DMS153 treated with DMSO at 0.1 percent for 48 hours (cell line): ENCODE results near the gene THBS2.
"Not testable (repeated sequence)": the region's sequence is repeated elsewhere in the genome, so short reads cannot be mapped to it uniquely, and the experiment has no call there.

ENCODE experiments used
- DNase-seq: peaks from one replicate; lab custom pipeline; 2025; ENCODE audit not compliant: unreplicated experiment; lab: John Stamatoyannopoulos, UW

THBS2 gene

DNA sequence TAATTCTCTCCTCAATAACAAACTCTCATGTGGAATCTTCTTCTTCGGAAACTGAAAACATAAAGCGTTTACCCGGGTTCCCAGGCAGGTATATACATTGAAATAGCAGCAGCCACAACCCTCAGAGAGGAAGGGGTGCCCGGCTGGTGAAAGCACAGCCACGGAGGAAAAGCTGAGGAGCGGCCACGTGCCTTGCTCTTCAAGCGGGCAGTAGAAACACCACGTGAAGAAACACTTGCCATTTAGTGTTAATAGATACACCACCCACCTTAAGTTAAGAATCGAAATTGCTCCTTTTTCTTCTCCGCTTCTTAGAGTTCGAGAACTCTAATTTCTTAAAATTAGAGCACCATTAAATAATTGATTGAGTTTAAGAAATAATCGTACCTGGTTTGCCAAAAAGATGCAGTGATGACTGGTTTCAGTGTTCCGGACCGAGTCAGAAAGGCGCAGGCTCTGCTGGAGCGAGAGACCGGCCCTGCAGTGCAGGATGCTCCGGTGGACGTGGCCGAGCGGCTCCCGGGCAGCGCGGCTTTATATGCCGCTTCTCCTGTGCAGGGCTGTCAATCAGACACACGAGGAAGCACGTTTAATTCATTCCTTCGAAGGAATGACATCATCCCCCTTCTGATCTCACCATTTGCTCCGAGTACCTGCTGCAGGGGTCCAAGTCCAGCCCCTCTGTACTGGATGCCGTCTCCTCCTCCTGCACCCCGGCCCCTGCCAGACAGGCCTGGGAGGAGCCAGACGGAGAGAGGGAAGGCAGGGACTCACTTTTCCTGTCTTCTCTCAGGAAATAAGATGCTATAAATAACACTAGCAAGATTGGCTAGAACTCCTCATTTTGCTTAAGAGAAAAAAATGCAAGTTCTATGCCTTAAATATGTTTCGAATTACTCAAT is at the start of gene THBS2:
Gene THBS2 (minus strand): TSS at position 510 of the 902 bp plus-strand sequence. CDS start 3,062 bp downstream, outside the sequence.
- no peak for DNase-seq

DNA sequence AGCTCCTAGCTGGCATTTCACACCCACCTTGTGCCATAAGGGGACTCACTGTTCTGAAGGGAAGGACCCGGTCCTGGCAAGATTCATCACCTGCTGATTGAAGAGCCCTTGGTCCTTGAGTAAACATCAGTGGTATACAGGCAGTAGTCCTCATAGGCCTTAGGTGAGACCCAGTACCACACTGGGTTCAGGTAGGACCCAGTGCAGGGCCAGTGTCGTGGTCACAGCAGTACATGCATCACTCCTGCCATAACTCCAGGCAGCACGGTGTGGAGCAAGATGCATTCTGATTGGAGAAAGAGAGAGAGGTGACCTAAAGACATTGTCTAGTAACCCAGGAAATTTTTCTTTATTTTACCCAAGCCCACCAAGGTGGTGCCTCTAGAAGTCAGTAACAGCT is 49.1 kb upstream of the THBS2 start:
- DNase-seq = no peak

DNA sequence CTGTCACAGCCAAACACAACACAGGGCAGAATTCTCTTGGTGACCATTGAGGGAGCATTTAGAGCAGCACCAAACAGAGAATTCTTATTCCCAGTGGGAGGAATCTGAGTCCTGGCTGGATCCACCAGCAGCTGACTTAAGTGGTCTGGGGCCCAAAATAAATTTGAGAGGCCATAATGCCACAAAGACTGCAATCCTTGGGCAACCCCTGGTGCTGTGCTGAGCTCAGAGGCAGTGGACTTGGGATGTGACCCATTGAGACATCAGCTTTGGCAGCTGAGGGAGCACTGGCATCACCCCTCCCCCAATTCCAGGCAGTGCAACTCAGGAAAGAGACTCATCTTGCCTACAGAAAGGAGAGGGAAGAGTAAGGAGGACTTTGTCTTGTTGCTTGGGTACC is 48.6 kb upstream of the THBS2 start:
- no peak for DNase-seq

DNA sequence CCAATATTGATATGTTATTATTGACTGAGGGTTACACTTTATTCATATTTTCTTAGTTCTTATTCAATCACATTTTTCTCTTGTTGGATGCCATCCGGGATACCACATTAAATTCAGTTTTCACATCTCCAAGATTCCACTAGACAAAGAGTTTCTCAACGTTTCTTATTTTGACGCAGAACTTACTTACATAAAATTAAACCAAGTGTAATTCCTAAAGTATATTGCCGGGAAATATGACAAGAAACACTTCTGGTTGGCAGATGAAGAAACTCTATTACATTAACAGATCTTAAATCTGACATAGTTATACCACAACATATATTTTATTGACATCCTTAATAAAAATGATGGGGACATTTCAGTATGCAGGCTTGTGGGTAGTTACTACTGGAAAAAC is 47.3 kb upstream of the THBS2 start:
- DNase-seq = no peak

DNA sequence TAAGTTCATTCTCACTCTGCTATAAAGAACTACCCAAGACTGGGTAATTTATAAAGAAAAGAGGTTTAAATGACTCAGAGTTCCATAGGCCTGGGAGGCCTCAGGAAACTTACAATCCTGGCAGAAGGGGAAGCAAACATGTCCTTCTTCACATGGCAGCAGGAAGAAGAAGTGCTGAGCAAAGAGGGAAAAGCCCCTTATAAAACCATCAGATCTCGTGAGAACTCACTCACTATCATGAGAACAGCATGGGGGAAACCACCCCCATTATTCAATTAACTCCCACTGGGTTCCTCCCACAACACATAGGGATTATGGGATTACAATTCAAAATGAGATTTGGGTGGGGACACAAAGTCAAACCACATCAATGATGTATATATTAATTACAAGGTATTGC is 45.0 kb upstream of the THBS2 start:
- DNase-seq = not testable (repeated sequence)

DNA sequence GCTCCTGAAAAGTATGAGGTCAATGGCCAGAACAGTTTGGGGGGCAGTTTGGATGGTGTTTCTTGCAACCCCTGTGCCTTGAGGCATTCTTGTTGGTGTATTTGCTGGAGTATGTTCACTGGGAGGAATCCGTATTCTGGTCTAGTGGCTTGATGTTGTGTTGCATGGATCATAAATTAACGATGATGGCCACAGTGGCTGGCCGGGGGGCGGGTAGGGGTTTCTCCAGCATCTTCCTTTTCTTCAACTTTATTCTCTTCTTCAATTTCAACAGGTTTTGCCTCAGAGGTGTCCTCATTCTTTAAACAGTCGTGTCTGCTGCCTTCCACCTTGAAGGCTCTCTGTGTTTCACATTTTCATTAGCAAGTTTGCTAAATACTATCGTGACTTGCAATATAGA is 43.0 kb upstream of the THBS2 start:
- DNase-seq = no peak

DNA sequence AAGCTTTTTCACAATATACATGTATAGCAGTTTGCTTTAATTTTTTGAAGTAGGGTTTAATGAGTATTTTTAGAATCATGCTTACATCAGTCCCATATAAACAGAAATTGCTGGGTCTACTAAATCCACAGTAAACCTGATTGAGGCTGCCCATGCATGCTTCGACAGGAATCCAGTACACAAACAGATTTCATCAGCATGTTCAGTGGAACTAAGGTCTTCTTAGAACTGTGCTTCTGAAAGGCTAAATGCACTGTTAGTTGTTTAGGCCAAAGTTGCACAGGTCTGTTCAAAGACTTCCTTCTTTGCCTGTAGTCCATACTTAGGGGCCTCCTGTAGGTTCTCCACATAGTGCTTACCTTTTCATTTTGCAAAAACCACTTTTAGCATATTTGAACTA is 42.5 kb upstream of the THBS2 start:
- DNase-seq = no peak

DNA sequence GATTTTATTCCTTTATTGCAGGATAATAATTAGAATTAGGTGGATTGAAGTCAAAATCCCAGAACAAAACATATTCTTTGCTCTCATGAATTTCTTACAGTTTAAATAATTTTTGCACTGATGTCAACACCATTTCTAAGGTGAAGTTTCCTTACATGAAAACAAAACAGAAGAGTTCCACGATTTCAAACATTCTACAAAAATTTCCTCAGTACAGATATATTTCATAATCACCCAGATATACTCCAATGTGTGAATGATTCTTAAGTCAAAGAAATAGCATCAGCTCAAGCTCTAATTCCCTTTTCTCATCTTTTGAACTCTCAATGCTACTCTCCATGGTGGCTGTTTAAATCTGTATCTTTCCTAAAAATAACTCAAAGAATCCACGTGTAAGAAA is 39.5 kb upstream of the THBS2 start:
- no peak for DNase-seq

DNA sequence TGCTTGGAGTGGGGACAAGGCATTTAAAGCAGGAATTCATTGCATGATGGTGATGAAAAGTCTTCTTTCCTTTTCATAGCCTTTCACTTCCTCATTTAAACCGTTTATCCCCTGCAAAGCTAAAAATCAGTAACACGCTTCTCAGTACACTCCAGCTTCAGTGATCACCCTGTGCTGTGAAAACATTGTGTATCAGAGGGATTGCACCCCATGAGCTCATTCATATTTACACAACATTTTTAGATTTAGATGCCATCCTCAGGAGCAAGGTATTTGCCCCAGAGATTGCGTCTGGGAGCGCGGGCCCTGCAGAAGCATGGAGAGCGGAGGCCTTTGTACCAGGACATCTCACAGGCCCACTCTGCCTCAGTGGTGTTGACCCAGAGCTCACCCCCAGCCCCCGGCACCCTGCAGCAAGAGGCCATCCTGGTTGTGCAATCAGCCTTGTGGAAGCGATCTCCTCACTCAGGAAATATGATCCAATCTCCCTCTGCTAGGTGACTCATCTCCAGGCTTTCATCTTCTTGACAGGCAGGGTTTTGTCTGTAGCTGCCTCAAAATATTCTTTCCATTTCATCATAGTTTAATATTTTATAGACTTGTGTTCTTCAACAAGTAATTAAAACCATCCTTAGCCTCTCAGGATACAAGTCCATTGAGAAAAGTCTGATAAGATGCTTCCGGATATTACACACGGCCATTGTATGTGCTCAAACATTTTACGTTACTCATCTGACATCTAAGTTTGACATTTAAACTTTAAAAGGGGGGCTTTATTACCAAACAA is 38.9 kb upstream of the THBS2 start:
- DNase-seq = no peak

DNA sequence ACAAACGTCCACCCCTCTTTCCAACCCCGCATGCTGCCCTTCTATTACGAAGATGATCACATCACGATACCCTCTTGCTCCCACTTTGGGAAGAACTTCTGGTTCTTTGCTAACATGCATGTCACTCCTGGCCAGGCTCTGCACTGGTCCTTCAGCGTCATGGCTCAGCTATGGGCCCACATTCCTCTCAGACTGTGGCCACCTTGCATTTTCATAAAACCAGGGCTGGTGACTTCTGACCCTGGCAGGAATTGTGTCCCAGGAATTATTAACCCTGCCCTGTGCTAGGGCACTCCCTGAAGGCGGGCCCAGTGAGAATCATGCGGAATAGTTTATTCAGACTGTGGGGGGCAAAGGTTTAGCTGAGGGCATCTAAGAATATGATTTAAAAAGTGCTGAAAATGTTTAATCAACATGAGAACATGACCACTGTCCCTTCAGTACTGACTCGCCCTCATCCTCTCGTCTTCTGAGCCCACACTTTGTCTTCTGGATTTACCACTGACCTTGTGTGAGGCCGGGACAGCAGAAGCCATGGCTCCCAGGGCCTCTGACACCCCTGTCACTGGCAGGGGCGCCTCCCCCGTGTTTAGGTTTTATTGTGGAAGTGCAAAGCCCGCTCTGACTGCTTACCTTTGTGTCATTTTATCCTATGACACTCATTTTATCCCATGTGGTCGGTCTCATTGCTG is 38.1 kb upstream of the THBS2 start:
- DNase-seq = no peak

DNA sequence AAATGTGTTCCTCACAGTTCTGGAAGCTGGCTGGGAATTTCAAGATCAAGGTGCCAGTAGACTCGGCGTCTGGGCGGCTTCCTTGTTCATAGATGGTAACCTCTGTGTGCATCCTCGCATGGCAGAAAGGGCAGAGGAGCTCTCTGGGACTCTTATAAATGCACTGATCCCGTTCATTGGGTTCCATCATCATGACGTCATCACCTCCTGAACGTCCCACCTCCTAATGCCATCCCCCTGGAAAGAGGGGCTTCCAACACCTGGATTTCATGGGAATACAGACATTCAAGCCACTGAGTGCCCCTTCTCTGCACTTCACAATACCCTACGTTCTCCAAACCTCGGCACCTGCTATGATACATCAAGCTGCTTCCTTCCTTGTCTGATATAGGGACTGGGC is 37.5 kb upstream of the THBS2 start:
- DNase-seq = no peak

DNA sequence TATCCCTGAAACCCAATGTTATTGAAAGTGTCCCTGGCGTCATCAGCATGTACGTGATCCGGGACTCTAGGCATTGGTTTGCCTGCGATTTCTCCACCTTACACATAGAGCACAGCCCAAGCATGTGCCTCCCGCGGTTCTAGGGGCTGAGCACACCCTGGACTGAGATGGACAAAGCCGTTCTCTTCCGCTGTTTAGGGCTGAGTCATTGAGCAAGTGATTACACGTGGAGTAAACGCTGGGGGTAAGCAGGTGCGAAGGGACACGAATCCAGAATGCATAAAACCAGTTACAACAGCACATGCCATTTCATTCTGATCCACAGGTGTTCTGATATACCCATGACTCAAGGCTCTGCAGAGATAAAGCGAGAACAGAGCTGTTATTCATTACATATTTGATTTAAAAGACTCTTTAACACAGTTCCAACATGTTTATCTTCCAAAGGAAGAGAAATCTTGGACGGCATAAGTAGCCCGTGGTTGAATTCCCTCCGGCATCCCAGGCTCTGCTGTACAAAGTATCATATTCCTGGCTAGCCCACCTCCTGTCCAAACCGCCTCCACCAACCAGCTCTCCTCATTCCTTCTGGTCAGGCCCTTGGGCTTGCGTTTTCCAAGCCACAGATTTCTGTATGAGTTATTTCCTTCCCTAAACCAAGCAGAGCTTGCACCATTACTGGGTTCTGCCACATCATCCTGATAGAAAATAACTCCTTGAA is 36.1 kb upstream of the THBS2 start:
- DNase-seq = no peak

DNA sequence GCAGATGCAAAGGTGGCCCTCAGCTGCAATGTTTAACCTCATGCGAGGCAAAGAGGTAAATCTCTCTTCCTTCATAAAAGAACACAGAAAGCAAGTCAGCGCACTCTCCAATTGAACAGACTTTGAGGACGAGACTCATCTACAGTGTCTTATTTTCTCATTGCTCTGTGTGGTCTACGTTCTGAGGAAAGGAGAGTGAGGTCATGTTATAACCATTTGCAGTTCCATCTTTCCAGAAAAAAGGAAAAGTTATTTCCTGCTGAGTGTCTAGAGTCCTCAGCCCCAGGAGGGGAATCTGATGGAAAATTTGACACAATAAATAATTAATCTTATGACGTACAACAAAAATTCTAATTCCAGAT is 35.6 kb upstream of the THBS2 start:
- DNase-seq = no peak

DNA sequence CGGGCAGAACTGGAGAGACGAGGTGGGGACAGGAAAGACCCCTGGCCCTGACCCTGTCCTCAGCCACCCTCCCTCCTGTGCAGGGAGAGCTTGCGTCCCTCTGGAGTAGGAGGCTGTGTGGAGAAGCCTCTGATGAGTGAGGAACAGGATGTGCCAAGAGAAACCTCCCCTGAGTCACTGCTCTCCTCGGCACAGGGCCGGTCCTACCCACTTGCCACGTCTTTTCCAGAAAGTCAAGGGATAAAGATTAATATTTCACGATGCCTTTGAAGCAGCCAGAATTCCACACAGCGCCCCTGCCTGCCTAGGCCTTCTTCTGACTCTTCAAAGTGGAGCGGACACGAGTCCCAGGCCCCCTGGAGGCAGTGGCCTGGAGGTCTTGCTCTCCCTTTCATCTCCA is 34.9 kb upstream of the THBS2 start:
- no peak for DNase-seq

DNA sequence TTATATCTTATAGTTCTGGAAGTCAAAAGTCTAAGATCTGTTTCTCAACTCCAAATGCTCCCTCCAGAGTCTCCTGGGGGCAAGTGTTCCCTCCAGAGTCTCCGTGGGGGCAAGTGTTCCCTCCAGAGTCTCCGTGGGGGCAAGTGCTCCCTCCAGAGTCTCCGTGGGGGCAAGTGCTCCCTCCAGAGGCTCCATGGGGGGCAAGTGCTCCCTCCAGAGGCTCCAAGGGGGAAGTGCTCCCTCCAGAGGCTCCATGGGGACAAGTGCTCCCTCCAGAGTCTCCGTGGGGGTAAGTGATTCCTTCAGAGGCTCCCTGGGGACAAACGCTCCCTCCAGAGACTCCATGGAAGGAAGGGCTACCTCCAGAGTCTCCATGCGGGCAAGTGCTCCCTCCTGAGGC is 34.0 kb upstream of the THBS2 start:
- DNase-seq = no peak

DNA sequence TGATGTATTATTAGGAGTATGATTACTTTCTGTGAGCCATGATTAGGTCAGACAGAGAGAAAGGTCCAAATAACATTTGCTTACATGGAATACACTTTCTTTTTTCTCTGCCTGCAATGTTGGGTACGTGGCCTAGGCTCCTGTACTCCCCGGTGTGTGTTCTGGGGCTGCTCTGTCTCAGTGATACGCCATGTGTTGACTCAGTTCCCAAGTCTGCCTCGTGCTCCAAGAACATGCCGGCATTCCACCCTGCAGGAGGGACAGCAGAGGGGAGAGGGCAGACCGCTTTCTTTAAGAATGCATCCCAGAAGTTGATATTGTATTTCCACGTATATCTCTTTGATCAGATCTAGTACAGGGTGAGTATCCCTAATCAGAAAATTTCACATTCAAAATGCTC is 33.3 kb upstream of the THBS2 start:
- no peak for DNase-seq

DNA sequence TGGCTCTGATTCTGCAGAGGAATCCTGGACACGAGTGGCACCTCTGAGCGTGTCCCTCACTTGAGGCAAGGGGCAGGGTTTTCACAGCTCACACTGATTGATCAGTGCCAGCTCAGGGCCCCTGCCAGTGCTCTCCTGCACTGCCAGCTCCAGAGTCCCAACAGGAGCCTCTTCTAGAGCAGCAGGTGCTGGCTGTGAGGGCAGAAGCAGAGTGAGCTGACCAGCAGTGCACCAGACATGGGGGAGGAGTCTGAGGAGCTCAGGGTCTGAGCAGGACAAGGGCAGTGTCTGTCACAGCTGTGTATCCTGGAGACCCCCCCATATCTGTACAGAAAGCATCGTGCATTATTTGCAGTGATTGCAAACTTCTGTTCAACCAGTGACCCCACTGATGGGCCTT is 31.5 kb upstream of the THBS2 start:
- DNase-seq = no peak

DNA sequence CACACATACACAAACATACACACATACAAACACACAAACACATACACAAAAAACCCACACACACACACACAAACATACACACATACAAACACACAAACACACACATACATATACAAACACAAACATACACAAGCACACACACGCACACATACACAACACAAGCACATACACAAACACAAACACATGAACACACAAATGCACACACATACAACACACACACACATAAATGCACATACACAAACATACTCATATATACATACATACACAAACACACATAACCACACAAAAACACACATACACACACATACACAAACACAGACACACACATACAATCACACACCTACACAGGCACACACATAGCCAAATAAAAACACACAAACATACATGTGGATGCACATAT is 30.3 kb upstream of the THBS2 start:
- DNase-seq = no peak

DNA sequence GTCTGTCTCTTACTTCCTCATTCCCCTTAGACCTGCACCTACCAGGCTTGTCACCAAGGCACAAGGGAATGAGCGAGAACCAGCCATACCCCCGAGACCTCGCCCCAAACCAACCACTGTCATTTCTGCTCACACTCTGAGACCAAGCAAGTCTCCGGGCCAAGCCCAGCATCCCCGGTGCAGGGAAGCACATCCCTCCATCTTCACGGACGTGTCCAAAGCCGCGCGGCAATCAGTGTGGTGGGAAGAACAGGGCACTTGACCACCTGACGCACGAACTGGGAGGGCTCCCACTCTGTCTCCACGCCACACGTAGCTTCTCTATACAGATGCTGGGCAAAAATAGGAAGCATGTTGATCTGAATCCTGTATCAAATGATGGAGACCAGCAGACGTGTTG is 28.4 kb upstream of the THBS2 start:
- DNase-seq = no peak

DNA sequence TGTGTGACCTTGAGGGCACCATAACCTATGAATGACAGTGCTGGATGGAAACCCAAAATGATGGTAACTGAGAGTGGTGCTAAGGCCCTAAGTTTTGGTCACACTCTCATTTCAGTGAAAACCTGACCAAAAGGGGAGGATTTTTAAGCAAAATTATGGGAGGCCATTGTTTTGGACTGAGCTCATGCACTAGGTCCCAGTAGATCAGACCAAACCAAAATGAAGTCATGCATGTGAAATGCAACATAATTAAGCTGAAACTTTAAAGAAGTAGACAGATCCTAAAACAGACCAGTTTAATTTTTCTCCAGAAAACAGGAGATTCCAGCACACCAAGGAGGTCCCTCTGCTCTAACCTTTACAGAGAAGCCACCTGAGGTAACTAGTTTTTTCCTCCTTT is 24.0 kb upstream of the THBS2 start:
- DNase-seq = no peak

DNA sequence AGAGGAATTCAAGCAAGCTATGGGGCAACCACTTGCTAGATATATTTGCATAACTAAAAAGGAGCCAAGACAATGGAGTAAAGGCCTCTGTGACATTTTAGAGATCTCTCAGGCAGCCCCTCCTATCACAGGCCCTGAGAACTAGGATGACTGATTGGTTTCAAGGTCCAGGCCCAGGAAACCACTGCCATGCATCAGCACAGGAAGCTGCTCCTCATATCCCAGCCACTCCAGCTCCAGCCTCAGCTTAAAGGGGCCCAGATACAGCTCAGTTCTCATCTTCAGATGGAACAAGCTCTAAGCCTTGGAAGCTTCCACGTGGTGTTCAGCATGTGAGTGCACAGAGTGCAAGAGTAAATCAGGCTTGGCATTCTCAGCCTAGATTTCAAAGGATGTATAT is 21.1 kb upstream of the THBS2 start:
- DNase-seq = no peak
